GM12891 (cell line): ENCODE data around the gene RGPD4.
"Not testable (repeated sequence)": the region's sequence is repeated elsewhere in the genome, so short reads cannot be mapped to it uniquely, and the experiment has no call there.

Experiments used
- POLR2A ChIP-seq: IDR thresholded peaks from 2 replicates; pipeline ENCODE4 v1.6.1; 2011; ENCODE audit warnings: low read depth, low read length, control low read depth
- POLR2AphosphoS5 ChIP-seq: IDR thresholded peaks from 2 replicates; pipeline ENCODE4 v1.6.1; 2011; ENCODE audit warnings: low read depth, low read length, control low read depth
- SPI1 ChIP-seq: IDR thresholded peaks from 2 replicates; pipeline ENCODE4 v1.6.1; 2011; ENCODE audit warnings: low read depth, low read length, control low read depth
- TAF1 ChIP-seq: IDR thresholded peaks from 2 replicates; pipeline ENCODE4 v1.6.1; 2011; ENCODE audit warnings: low read depth, low read length, control low read depth

- TF ChIP-seq POLR2A, POLR2AphosphoS5, TAF1, SPI1: not testable (repeated sequence)
These were observed 89.4 kb downstream of the RGPD4 start for GRCh38 chr2:107916121-107916520.
